Measurements from ENCODE around the gene CCNY.

DNA sequence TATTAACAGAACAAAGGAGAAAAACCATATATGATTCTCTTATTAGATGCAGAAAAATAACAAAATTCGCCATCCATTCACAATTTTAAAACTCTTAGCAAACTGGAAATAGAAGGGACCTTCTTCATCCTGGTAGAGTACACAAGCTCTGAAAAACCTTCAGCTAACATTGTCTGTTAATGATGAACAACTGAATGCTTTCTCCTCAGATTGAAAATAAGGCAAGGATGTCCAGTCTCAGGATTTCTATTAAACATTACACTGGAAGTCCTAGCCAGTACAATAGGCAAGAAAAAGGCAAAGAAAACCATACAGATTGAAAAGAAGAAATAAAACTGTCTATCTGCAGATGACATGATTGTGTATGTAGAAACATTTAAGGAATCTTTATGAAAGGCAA lies 16.0 kb upstream of the CCNY start:
- TF ChIP-seq POLR2AphosphoS5 (IDR thresholded peaks at IDR 0.05; ENCODE audit: borderline replicate concordance, low read depth, low read length) = no peak
- TF ChIP-seq EZH2 (IDR thresholded peaks at IDR 0.05) = no peak
- TF ChIP-seq FOXP2 (optimal IDR thresholded peaks at IDR 0.05; ENCODE audit: control extremely low read depth, extremely low read length, insufficient read depth) = no peak
